Left lung (tissue), 10 donors: Measurements from ENCODE around the gene CDH12. TPM values are rescaled to one million over a fixed set of nuclear protein-coding genes. Genes with fewer than 3 reads are reported as not detected.
"Not testable (repeated sequence)": the region's sequence is repeated elsewhere in the genome, so short reads cannot be mapped to it uniquely, and the experiment has no call there.

Experiments used
- ATAC-seq: fragments of 200-7000 bp; cut with Tn5 transposase; one replicate; pipeline ENCODE4 v1.9.1; 2020; ENCODE audit warnings: moderate library complexity
- DNase-seq, 4 donors: peaks; one replicate each; pipeline ENCODE4 v3.0.0-alpha.2; 2013 to 2020
- H3K27ac ChIP-seq, 2 donors: fragments of 200-600 bp; sonication (generic) in 1 of 2; one replicate each; pipeline versions ENCODE4 v1.5.0 to v1.8.0; 2020 to 2021
- H3K27me3 ChIP-seq, 2 donors: fragments of 200-600 bp; sonication (generic) in 1 of 2; one replicate each; pipeline versions ENCODE4 v1.5.0 to v1.8.0; 2020 to 2021
- H3K36me3 ChIP-seq, 2 donors: fragments of 200-600 bp; sonication (generic) in 1 of 2; one replicate each; pipeline versions ENCODE4 v1.5.0 to v1.8.0; 2020 to 2021
- H3K4me1 ChIP-seq, 2 donors: fragments of 200-600 bp; one replicate each; pipeline ENCODE4 v1.8.0; 2021
- H3K4me3 ChIP-seq, 2 donors: fragments of 200-600 bp; sonication (generic) in 1 of 2; one replicate each; pipeline versions ENCODE4 v1.5.0 to v1.8.0; 2020 to 2021; ENCODE audit warnings: mild to moderate bottlenecking in 1 of 2
- H3K9me3 ChIP-seq, 2 donors: fragments of 200-600 bp; sonication (generic) in 1 of 2; one replicate each; pipeline versions ENCODE4 v1.5.0 to v1.8.0; 2020 to 2021
- intact Hi-C, 2 donors: fragments of 100-400 bp; cut with DNase I; formaldehyde crosslinking; loops; one replicate each; pipeline versions ENCODE4 v1.11.2 to v1.14.2; 2022
- polyA plus RNA-seq, 6 donors: library from polyadenylated mRNA; unstranded; fragments of 120-200 nt; gene quantifications; one replicate each; pipeline ENCODE4 v1.2.1, GENCODE V29; 2013; ENCODE audit not compliant: insufficient read length in 6 of 6
- total RNA-seq, 2 donors: library from RNA; stranded (reverse); fragmentation: NEBNext Ultra II Directional; extraction: Animal tissue kit (Norgen Biotek cat#: 25700); gene quantifications; one replicate each; pipeline ENCODE4 v1.2.1, GENCODE V29; 2021
- TF ChIP-seq, protein P1 (sequence below), 2 donors: fragments of 200-600 bp; sonication (generic) in 1 of 2; IDR thresholded peaks; one replicate each; pipeline versions ENCODE4 v1.5.0 to v1.8.0; 2021; ENCODE audit warnings: antibody characterized with exemption in 2 of 2
- donor health status: DM: no; HTN: yes; CAD: no.
- donor health status: DM: no; HTN: no; CAD: no.

Gene CDH12
- total and polyA plus RNA-seq, 8 donors, result 2.6 to 6.5 (median 5.2) TPM; not detected in 2

GRCh38 chr5:21951571-21951970 is 901.6 kb downstream of the CDH12 start:
- intact Hi-C loops, DNase-seq, ATAC-seq, H3K4me1 ChIP-seq, H3K4me3 ChIP-seq, H3K27ac ChIP-seq, H3K36me3 ChIP-seq, H3K9me3 ChIP-seq, H3K27me3 ChIP-seq: not testable (repeated sequence)

DNA sequence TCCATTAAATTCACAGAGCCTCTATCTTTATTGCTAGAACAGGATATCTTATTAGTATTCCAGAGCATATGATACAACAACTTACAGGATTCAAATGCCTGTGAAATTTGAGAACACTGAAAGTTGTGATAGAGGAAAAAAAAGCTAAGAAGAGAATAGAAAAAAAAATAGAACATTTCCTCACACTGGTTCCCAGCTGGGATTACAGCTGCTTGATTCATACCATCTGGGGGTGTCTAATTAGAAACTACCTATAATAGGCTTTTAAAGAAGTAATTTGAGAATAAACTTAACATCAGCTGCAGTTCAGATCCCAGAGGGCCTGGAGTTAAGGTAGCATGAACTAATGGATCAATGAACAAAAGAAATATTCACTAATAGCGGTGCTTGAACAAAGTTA is 922.0 kb downstream of the CDH12 start:
- no peaks in the 10 kb centered on the region for H3K27me3 ChIP-seq
- H3K4me3 ChIP-seq, result no peak overlapping the region
- H3K27ac ChIP-seq, result no peak overlapping the region
- DNase-seq (peak in 2 of 4 donors; percentile 13 to 45), ATAC-seq (no peak)
- no peaks in the 10 kb centered on the region for H3K9me3 ChIP-seq
- intact Hi-C loops, result no loop called here
- no peaks in the 10 kb centered on the region for H3K36me3 ChIP-seq
- TF ChIP-seq, protein P1, sequence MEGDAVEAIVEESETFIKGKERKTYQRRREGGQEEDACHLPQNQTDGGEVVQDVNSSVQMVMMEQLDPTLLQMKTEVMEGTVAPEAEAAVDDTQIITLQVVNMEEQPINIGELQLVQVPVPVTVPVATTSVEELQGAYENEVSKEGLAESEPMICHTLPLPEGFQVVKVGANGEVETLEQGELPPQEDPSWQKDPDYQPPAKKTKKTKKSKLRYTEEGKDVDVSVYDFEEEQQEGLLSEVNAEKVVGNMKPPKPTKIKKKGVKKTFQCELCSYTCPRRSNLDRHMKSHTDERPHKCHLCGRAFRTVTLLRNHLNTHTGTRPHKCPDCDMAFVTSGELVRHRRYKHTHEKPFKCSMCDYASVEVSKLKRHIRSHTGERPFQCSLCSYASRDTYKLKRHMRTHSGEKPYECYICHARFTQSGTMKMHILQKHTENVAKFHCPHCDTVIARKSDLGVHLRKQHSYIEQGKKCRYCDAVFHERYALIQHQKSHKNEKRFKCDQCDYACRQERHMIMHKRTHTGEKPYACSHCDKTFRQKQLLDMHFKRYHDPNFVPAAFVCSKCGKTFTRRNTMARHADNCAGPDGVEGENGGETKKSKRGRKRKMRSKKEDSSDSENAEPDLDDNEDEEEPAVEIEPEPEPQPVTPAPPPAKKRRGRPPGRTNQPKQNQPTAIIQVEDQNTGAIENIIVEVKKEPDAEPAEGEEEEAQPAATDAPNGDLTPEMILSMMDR (IDR thresholded peaks at IDR 0.05), result no peak
- H3K4me1 ChIP-seq, result no peaks in the 10 kb centered on the region

GRCh38 chr5:21919414-21920022 is 933.6 kb downstream of the CDH12 start:
- intact Hi-C loops, result no loop called here
- DNase-seq, result peak in 2 of 4 donors; percentile 22 to 49
- H3K4me3 ChIP-seq, result no peak overlapping the region
- no peak overlapping the region for H3K27ac ChIP-seq
- no peaks in the 10 kb centered on the region for H3K9me3 ChIP-seq
- ATAC-seq, result peak; percentile 57
- H3K36me3 ChIP-seq, result no peaks in the 10 kb centered on the region
- H3K4me1 ChIP-seq, result no peaks in the 10 kb centered on the region
- TF ChIP-seq, protein P1 (IDR thresholded peaks at IDR 0.05), result peak in 1 of 2 donors; percentile 55
- no peaks in the 10 kb centered on the region for H3K27me3 ChIP-seq

DNA sequence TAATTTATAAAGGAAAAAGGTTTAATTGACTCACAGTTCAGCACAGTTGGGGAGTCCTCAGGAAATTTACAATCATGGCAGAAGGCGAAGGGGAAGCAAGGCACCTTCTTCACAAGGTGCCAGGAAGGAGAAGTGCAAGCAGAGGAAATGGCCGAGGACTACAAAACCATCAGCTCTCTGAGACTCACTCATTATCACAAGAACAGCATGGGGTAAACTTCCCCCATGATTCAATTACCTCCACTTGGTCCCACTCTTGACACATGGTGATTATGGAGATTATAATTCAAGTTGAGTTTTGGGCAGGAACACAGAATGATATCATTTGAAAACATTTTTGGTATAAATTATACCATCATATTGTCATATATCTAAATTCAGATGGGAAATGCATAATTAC is 934.7 kb downstream of the CDH12 start:
- DNase-seq (no peak), ATAC-seq (no peak)
- H3K36me3 ChIP-seq, result no peaks in the 10 kb centered on the region
- intact Hi-C loops, result no loop called here
- H3K27ac ChIP-seq, result no peak overlapping the region
- TF ChIP-seq, protein P1 (IDR thresholded peaks at IDR 0.05), result no peak
- H3K4me1 ChIP-seq, result no peaks in the 10 kb centered on the region
- no peak overlapping the region for H3K4me3 ChIP-seq
- H3K9me3 ChIP-seq, result no peaks in the 10 kb centered on the region
- H3K27me3 ChIP-seq, result no peaks in the 10 kb centered on the region

- Histone ChIP-seq H3K27ac (no peak overlapping the region), H3K4me1 (no peaks in the 10 kb centered on the region), H3K36me3 (no peaks in the 10 kb centered on the region), H3K4me3 (no peak overlapping the region), H3K27me3 (no peaks in the 10 kb centered on the region), H3K9me3 (no peaks in the 10 kb centered on the region)
- DNase-seq (no peak), ATAC-seq (no peak)
- intact Hi-C loops, result no loop called here
- TF ChIP-seq, protein P1 (IDR thresholded peaks at IDR 0.05), result no peak
These were observed 942.4 kb downstream of the CDH12 start for GRCh38 chr5:21910731-21911130.
